Neural progenitor cell (in vitro differentiated cells): ENCODE measurements around the gene DUSP3.

Experiments
- EZH2 ChIP-seq: fragments of 200-600 bp; sonication (generic); IDR thresholded peaks from 2 replicates; pipeline ENCODE4 v1.6.1; 2017; ENCODE audit warnings: antibody characterized with exemption, mild to moderate bottlenecking, moderate library complexity
- EZH2phosphoT487 ChIP-seq: fragments of 200-600 bp; sonication (generic); IDR thresholded peaks from 2 replicates; pipeline ENCODE4 v1.6.1; 2017; ENCODE audit warnings: antibody characterized with exemption
- TF ChIP-seq, protein P1 (sequence below): fragments of 200-600 bp; sonication (generic); IDR thresholded peaks from 2 replicates; pipeline ENCODE4 v1.5.1; 2017; ENCODE audit warnings: antibody characterized with exemption, mild to moderate bottlenecking

DNA sequence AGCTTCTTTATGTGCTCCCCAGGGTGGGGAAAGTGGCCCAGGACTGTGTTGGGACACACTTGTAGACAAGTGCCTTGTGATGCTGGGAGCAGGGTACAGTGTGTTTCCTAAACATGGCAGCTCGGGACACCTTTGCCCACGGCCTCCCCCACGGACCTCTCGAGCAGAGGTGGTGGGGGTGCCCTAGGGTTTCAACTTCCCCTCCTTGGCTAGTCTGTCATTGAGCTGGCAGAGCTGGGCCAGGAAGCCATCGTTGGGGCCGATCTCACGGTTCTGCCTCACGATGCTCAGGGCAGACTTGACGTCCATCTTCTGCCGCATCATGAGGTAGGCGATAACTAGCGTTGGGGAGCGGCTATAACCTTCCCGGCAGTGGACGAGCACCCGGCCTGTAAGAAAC, 9.4 kb downstream of the DUSP3 start:
- TF ChIP-seq EZH2phosphoT487: no peak
- TF ChIP-seq, protein P1, sequence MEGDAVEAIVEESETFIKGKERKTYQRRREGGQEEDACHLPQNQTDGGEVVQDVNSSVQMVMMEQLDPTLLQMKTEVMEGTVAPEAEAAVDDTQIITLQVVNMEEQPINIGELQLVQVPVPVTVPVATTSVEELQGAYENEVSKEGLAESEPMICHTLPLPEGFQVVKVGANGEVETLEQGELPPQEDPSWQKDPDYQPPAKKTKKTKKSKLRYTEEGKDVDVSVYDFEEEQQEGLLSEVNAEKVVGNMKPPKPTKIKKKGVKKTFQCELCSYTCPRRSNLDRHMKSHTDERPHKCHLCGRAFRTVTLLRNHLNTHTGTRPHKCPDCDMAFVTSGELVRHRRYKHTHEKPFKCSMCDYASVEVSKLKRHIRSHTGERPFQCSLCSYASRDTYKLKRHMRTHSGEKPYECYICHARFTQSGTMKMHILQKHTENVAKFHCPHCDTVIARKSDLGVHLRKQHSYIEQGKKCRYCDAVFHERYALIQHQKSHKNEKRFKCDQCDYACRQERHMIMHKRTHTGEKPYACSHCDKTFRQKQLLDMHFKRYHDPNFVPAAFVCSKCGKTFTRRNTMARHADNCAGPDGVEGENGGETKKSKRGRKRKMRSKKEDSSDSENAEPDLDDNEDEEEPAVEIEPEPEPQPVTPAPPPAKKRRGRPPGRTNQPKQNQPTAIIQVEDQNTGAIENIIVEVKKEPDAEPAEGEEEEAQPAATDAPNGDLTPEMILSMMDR: no peak
- no peak for TF ChIP-seq EZH2
